Measurements from ENCODE around the gene LIN52.

GRCh38 chr14:74134484-74134883, 49.7 kb downstream of the LIN52 start:
- no peak for TF ChIP-seq CTCF (IDR thresholded peaks at IDR 0.05)
- no peak for TF ChIP-seq EZH2phosphoT487 (IDR thresholded peaks at IDR 0.05)

Measured in neural progenitor cell (in vitro differentiated cells).